GM19240 (cell line): ENCODE measurements around the gene RNF186.
"Not testable (repeated sequence)": the region's sequence is repeated elsewhere in the genome, so short reads cannot be mapped to it uniquely, and the experiment has no call there.

Experiments used
- DNase-seq: peaks from one replicate; pipeline ENCODE4 v3.0.0; 2011; ENCODE audit warnings: low spot score; ENCODE audit not compliant: insufficient read length

RNF186 gene

DNA sequence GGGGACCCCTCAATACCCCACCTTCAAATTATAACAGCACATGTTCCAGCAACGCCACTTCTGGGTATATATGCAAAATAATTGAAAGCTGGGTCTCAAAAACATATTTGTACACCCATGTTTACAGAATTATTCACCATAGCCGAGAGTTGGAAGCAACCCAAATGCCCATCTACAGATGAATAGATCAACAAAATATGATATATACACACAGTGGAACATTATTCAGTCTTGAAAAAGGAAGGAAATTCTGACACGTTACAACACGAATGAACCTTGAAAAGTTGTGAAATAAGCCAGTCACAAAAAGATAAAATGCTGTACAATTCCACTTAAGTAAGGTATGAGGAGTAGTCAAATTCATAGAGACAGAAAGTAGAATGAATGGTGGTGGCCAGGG lies 20.5 kb downstream of the RNF186 start:
- DNase-seq: no peak

DNA sequence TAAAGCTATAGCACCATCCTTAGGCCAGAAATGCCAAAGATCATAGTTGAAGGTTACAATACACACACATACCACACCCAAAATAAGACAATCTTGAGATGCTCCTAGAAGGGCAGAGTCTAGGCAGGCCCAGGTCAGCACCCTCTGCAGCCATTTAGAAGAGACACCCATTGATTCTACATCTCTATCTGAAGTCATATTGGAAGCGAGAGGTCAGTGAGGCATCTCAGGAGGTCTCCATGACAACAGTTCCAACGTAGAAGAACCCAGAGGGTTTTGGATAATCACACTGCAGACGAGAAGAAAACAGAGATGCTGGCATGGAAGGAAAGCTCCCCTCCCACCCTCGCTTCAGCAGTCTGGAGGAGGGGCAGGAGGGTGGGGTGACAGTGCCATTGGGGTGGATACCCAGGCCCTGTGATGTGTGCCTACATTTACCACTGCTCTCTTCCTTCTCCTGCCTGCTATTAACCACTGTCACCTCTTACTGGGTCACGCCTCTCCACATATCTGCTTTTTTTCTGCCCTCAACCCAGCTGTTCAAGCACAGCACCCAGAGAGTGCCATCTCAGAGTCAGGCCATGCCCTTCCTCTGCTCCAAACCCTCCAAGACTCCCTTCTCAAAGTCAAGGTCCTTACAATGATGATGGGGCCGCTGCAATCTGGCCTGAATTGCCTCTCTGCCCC lies 21.6 kb downstream of the RNF186 start:
- no peak for DNase-seq

DNA sequence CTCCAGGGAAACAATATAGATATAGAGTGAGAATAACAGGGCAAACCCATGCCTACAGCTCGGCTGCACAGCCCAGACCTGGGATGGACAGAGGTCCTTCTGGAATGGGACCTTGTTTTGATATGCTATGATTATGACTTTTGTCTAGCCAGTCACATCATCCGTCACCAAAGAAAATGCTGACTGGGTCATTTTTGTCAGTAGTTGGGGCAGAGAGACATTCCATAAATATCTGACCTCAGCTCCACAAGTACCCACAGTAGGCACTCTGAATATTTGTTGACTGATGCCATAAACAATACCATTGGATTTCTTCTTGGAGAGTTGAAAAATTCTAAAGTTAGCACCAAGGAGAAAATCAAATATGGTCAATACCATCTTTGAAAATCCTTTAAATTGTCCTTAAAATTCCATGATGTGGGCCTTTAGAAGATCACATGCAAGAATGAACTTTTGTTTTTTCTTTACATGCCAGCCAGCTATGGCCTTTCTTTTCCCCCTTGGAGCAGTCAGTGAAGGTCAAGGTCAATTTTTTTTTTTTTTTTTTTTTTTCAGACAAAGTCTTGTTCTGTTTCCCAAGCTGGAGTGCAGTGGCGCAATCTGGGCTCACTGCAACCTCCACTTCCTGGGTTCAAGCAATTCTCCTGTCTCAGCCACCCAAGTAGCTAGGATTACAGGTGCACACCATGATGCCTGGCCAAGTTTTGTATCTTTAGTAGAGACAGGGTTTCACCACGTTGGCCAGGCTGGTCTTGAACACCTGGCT lies 22.7 kb downstream of the RNF186 start:
- DNase-seq: no peak

DNA sequence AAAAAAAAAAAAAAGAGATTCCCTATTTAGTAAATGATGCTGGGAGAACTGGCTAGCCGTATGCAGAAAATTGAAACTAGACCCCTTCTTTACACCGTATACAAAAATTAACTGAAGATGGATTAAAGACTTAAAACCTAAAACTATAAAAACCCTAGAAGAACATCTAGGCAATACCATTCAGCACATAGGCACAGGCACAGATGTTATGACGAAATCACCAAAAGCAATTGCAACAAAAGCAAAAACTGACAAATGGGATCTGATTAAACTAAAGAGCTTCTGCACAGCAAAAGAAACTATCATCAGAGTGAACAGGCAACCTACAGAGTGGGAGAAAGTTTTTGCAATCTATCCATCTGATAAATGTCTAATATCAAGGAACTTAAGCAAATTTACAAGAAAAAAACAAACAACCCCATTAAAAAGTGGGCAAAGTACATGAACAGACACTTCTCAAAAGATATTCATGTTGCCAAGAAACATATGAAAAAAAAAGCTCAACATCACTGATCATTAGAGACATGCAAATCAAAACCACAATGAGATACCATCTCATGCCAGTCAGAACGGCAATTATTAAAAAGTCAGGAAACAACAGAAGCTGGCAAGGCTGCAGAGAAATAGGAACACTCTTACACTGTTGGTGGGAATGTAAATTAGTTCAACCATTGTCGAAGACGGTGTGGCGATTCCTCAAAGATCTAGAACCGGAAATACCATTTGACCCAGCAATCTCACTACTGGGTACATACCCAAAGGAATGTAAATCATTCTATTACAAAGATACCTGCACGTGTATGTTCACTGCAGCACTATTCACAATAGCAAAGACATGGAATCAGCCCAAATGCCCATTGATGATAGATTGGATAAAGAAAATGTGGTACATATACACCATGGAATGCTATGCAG lies 24.8 kb downstream of the RNF186 start:
- DNase-seq: not testable (repeated sequence)

- no peak for DNase-seq
Observed at GRCh38 chr1:19786988-19787423, 28.1 kb downstream of the RNF186 start.

GRCh38 chr1:19785660-19786059 lies 29.4 kb downstream of the RNF186 start:
- DNase-seq: no peak

DNA sequence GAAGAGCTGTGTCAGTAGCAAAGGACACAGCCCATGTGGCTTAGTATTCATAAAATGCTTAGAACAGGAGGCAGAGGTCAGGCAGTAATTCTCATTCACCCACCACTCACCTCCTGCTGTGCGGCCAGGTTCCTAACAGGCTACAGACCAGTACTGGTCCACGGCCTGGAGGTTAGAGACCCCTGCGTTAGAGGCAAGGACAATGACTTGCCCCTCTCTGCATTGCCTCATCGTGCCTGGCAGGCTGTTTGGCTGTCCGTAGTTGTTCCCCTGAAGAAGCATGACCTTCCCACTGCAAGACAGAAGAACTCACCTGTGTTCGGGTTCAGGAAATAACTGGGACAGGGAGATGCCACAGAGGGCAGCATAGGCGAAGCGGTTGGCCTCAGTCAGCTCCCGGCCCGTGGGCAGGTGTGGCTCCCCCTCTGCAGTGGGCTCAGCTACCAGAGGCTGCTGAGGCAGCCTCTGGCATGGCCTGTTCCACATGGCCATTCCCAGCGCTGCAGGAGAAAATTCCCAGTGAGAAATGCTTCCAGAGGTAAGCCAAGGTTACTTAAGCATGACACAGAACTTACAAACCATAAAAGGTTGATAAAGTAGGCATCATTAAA lies 34.7 kb downstream of the RNF186 start:
- no peak for DNase-seq

DNA sequence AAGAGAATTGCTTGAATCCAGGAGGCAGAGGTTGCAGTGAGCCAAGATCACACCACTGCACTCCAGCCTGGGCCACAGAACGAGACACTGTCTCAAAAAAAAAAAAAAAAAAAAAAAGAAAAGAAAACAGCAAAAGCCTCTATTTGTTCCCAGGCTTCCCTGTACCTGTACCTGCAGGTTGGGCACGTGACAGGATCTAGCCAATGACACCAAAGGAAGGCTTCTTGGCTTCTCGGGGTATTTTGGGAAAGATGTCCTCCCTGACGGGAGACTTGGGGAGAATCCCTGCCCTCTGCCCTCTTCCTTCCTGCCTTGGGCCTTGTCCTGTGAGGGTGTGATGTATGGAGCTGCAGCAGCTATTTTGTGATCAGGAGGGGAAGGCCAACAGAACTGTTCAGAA lies 38.1 kb downstream of the RNF186 start:
- no peak for DNase-seq

- no peak for DNase-seq
Observed at GRCh38 chr1:19776287-19776686, 38.8 kb downstream of the RNF186 start.

- no peak for DNase-seq
Observed at GRCh38 chr1:19775831-19776230, 39.3 kb downstream of the RNF186 start.

DNA sequence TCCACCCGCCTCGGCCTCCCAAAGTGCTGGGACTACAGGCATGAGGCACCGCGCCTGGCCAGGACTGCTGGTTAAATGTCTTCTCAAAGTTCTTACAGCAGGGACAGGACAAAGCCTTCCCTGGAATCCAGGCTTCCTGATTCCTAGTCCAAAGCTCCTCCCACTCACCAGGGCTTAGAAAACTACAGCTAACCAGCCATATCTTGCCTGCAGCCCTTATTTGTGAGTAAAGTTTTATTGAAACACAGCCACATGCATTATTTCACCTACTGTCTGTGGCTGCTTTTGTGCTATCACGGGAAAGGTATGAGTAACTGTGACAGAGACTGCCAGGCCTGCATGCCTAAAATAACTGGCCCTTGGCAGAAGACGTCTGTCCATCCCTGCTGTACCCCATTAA lies 39.8 kb downstream of the RNF186 start:
- DNase-seq: no peak

- no peak for DNase-seq
Observed at GRCh38 chr1:19774180-19774785, 40.8 kb downstream of the RNF186 start.

GRCh38 chr1:19773485-19773884 lies 41.6 kb downstream of the RNF186 start:
- no peak for DNase-seq

GRCh38 chr1:19772053-19772452 lies 43.0 kb downstream of the RNF186 start:
- DNase-seq: no peak

- no peak for DNase-seq
Observed at GRCh38 chr1:19771350-19771749, 43.7 kb downstream of the RNF186 start.

- DNase-seq: no peak
Observed at GRCh38 chr1:19770436-19771190, 44.5 kb downstream of the RNF186 start.

DNA sequence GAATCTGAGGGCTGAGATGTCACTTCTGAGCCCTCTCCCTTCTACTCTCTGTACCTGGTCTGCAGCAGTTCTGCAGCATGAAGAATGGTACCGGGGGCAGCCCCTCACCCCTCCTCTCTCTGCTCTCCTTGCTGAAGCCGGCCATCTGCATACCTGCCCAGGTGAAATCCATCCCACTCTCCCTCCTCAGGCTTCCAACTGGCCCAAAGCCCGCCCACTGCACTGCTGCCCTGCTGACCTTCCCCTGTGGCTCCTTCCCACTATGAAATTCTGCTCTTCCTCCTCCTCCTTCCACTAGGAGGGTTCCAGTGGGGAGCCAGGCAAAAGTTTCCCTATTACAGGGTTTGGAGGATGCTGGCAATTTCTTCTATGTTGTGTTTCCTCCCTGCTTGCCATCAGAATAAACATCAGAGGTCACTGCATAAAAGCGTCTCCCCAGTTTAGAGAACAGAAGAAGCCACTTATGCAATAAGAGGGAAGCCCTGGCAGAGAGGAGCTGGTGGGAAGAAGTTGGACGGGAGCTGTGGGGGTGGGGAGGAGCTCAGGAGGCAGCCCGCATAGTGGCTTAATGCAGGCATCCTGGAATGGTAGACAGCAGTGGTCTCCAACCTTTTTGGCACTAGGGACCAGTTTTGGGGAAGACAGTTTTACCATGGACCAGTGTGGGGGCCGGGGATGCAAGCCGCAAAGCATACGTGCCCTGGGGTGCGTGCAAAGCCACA lies 45.7 kb downstream of the RNF186 start:
- no peak for DNase-seq

DNA sequence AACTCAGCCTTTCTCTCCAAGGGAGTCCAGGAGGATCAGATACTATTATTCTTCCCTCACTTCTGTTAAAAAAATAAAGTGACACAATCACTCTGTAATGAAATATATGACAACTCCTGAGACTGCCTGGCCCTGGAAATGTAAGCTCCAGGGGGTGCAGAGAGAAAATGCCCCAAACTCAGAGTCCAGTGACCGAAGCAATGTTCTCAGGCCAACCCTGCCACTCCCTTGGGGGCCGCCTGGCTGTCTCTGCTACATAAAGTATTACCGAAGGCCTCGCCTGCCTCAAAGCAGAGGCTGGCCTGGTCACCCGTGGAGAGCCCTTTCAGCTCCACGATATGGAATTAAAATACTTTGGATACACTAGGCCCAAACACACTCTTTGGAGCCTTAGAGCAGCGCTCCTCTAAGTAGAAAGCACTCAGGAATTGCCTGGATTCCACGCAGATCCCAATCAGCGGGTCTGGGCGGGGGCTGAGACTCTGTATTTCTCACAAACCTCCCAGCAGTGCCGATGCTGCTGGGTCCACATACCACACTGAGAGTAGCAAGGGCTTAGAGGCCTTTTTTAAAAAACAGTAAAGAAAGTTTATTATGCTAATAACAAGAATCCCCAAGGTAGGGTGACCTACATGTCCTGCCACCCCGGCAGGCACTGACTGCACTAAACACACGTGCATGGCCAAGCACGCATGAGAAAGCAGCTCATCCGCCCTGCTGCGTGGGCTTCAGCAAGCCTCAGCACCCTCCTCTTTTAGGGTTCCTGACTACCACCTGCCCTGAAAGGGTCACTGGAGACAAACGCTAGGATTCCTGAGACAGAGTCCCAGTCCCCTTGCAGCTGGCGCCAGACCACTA lies 46.5 kb downstream of the RNF186 start:
- no peak for DNase-seq

- no peak for DNase-seq
Observed at GRCh38 chr1:19765623-19766022, 49.5 kb downstream of the RNF186 start.
